DMS53 (cell line): ENCODE data around the gene PARVB.
"Not testable (repeated sequence)": the region's sequence is repeated elsewhere in the genome, so short reads cannot be mapped to it uniquely, and the experiment has no call there.

Experiments used
- DNase-seq: peaks from one replicate; lab custom pipeline; 2025; lab: John Stamatoyannopoulos, UW

Gene PARVB

DNA sequence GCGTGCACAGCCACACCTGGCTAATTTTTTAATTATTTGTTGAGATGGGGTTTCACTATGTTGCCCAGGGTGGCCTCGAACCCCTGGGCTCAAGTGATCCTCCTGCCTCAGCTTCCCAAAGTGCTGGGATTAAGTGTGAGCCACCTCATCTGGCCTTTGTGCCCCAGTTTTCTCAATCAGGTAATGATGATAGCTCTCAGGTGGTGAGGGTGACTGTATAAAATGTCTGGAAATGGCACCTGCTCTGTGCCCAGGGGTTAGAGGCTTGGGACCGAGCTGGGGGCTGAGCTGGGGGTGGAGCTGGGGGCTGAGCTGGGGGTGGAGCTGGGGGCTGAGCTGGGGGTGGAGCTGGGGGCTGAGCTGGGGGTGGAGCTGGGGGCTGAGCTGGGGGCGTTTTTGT, 32.5 kb downstream of the PARVB start:
- not testable (repeated sequence) for DNase-seq

DNA sequence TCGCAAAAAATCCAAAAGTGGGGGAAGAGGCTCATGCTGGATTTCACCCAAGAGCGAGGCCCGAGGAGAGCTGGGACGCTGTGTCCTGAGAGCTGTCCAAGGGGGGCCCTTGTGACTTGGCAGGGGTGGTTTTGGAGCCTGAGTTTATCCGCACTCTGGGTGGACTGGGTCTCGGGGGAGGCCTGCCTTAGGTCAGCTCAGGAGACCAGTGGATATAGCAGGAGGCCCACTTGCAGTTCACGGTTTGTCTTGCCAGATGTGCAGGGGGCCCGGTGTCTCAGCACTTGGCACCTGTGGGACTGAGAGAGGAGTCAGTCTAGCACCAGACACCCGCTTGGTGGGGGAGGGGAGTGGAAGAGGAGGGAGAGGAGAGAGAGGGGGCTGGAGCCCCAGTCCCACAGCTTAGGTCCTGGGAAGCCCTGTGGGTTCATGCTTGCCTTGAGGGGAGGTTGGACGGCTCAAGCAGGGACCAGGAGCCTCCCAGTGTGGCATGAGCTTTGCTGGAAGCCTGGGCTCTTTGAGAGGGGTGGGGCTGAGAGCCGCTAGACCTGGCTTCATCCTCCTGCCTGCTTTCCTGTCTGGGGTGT, 33.4 kb downstream of the PARVB start:
- DNase-seq = no peak

DNA sequence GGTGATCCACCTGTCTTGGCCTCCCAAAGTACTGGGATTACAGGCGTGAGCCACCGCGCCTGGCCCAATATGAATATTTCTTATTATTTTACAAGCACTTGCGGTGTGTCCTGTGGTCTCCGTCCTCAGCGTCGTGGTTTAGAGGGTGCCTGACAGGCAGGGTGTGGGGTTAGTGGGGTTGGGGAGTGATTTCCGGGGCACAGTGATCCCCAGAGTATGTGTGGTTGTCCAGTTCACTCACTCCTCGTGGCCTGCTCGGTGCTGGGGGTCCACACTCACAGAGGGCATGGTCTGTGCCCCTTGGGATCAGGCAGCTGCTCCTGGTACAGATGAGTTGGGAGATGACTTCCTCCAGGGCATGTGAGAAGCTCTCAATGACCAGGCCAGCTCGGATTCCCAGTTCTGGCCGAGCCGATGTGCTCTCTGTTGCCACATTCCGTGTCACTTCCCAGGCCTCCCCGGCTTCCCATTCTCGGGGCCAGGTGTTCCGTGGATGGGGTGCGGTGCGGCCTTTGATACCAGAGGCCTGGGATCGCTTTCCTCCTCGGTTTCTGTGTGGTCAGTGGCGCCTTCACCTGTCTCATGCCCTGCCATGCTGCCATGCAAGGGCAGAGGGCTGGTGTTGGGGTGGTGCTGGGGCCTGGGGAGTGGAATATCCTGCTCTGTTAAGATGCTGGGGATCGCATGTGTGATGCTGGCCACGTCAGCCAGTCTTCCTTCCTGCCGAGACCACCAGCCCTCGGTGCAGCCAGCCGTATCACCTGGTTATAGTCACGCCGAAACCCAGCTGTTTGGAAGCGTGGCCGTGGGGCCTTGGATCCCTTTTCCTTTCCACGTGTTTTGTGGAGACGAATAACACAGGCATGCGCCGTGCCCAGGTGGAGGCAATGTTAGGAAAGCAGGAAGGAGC, 39.6 kb downstream of the PARVB start:
- DNase-seq = no peak

DNA sequence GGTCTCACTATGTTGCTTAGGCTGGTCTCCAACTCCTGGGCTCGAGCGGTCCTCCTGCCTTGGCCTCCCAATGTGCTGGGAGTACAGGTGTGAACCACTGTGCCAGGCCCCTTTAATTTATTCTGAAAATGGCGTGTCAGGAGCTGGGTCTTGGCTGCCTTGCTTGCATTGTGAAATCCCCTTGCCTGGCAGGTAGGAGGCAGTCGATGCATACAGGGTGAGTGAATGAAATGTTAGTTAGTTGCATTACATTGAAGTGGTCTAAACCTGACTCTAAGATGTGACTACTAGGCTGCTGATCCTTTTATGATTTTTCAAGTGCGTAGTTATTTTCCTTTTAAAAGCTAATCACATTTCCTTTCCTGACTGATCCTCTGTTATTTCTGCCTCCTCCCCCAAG, 42.9 kb downstream of the PARVB start:
- DNase-seq = no peak

DNA sequence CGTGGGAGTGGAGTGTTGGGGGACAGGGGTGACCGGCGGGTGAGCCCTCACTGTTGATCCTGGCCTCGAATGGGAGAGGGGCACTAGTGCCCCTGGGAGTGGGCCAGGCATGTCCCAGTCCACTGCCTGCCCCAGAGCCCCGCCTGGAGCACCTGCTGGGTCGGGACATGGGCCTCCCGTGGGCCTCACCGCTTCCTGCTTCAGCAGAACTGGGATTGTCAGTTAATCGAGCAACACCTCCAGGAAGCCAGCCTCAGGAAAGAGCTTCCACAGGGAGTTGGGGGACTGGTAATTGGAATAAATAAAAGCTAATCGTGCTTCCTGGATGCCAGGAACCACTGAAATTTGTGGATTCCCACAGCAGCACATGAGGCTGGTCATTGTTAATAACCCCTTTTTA, 43.8 kb downstream of the PARVB start:
- DNase-seq = no peak

DNA sequence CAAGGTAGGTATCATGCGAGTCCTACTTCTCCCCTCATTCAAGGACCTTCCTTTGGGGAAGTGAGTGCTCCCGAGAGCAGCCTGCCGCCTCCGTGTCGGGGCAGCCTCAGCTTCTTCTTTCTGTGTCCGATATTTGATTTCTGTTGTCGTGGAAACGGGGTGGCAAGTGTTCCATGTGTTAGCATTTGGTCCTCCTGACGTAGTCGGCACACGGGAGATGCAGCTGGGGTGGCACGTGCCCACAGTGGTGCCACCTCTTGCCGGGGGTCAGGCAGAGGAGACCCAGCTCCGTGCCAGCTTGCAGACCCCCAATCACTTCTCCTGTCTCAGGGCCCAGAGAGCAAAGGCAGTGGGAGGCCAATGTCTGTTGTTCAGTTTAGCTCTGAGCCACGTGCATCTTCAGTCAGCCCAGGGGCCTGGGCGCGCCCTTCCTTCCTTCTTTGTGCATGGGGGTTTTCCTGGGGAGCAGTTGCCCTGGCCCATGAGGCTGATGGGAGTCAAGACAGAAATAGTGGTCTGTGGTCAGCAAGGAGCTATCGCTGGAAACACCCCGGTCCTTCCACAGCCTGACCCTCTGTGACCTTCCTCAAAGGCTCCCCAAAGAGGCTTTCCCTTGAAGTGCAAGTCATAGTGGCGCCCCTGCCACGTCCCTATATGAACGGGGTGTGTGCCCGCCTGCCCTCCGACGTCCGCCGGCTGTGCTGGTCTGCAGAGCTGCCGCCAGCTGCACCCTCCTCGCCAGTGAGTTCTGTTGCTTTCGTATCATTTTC, 44.5 kb downstream of the PARVB start:
- no peak for DNase-seq

DNA sequence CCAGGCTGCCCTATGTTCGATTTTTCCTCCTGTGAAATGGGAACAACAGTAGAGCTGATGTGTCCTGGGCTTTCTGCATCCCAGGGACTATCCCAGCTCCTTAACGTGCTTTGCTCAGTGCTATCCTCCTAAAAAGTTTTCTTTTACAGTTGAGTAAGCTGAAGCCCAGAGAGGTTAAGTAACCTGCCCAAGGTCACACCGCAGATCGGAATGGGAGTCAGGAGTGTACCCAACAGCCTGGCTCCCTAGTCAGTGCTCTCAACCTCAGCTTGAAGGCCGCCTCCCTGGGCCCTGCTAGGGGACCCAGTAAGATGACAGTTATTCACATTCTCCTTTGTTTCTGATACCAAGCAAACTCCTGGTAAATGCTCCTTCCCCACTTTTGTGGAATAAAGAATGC, 45.9 kb downstream of the PARVB start:
- no peak for DNase-seq

DNA sequence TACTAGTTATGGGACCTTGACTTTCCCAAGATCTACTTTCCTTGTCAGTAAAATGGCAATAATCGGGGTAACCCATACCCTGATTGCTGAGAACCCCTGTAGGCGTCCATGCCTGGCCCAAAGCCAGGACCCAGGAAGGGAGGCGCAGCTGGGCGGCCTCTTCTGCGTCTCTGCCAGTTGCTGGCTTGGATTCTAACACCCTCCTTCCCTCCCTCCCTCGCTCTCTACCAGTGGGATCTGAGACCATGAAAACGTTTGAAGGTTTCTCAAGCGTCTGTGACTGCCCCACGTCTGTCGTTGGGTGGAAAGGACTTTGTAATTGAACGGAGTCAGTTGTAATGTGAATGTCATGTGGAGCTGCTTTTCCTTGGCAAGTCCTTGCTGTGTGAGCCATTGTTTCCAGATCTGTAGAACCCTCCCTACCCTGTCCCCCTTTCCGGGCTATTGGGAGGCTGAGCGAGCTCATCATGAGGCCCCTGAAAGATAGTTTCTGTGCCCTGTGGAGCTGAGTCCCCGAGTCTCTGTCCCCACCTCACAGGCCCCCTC, 47.8 kb downstream of the PARVB start:
- DNase-seq = no peak

DNA sequence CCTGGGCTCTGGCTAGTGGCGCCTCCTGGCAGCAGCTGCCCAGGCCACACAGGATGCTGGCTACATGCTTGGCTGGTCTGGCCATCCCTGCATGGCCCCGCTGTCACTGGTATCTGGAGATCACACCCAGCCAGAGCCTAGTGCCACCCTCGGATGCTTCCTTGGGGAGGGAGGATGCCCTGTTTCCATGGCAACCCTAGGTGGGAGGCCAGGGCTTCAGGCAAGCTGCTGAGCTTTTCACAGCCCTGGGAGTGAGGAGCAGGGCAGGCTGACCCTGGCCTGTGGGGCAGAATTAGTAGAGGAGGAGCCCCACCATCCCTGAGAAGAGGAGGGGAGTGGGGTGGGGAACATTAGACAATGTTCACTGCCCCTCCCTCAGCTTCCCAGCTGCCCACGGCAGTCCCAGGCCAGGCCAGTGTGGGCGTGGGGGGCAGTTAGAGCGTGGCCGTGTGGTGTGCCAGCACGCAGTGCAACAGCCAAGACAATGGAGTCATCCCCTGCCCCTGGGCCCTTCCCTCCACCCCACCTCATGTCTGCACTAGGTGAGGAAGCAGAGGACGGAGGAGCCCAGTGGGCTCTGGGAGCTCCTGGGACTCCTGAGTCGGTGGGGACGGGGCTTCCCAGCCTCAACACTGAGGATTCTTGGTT, 50.4 kb downstream of the PARVB start:
- no peak for DNase-seq

DNA sequence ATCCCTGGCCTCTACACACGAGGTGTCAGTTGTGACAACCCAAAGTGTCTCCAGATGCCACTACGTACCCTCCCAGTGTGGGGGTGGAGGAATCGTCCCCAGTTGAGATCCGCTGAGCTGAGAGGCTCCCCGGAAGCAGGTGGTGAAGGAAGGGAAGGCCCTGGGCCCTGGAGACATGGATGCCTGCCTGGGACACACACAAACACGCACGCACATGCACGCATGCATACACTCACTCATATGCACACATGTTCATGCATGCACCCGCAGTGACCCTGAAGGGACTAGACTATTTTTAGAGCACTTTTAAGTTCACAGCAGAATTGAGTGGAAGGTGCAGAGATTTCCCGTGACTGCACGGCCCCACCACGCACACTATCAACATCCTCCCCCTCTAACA, 50.9 kb downstream of the PARVB start:
- DNase-seq = no peak

DNA sequence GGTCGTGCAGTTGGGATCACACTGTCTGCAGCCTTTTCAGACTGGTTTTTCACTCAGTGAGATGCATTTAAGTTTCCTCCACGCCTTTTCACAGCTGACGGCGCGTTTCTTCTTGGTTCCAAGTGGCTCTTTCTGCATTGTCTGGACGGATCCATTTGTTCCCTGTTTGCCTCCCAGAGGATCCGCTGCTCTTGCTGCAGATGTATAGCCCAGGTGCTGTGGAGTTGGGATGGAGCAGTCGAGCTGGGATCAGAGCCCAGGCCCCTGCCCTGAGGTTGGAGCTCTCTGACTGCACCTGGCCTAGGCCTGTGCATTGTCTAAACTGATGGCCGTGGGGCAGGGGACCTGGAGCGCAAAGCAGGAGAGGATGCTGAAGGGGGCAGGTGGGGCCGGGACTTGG, 51.6 kb downstream of the PARVB start:
- DNase-seq = no peak

DNA sequence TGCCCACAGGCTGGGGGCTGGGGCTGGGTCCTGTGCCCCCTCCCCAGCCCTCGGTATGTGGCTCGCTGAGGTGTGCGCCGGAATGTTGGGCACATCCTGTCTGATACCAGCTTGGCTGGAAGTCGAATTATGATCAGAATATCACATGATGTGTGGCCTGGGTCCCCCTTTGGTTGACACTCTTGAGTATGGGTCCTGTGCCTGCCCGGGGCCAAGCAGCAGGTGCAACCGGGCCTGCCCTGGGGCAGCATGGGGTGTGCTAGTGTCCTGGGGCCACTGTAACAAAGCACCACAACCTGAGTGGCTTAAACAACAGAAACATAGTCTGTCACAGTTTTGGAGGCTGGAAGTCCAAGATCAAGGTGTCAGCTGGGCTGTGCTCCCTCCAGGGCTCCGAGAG, 52.7 kb downstream of the PARVB start:
- DNase-seq = no peak

DNA sequence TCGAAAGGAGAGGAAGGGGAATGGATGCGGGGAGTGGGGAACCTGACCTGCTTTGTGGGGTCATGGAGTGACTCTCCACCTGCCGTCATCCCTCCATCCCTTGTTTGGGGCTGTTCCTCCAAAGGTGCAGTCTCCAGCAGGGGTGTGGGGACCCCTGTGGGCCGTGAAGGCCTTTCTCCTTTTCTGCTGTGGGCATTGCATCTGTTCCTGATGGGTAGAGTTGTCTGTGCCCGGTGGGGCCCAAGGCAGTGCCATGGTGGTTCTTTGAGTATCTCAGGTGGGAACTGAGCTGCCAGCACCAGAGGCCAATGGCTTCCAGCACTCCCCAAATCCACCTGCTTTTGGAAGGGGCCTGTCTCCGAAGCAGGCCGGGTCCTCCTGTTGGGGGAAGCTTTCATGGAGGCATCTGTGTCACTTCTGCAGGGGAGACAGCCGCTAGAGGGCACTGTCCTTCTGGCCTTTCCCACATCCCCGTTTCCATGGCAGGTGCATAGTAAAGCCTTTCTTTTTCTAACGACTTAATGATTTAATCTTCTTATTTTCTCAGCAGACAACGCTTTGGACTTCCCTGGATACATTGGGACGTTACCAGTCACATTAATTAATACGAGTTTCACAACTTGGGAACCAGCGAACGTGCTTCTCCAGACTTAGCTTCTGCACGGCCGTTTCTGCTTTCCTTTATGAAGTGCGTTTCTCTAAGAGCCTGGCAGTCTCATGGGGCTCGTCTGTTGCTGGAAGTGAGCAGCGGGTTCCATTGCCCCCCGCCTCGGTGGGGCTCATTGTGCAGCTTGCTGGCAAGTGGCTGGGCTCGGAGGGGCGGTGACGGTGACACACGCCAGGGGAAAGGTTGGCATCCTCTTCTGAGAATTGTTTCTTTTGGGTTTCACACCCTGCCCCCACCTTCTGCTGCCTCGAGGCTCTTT, 57.1 kb downstream of the PARVB start:
- DNase-seq = peak; percentile 76

DNA sequence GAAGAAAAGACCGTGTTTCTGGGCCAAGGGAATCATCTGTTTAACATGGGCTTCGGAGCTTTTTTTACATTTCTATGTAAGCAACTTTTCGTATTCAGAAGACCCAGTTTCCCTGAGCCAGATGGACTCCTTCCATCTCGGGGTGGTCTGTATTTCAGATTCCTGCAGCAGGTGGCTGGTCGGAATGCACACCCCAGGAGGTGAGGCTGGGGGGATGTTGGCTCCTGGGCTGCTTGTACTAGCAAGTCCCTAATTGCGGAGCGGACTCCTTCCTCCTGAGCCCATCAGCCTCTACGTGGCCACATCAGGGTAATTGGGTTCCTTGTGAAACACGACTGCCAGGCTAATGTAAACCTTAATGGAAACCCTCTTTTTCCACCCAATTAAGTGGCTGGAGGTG, 58.7 kb downstream of the PARVB start:
- no peak for DNase-seq

DNA sequence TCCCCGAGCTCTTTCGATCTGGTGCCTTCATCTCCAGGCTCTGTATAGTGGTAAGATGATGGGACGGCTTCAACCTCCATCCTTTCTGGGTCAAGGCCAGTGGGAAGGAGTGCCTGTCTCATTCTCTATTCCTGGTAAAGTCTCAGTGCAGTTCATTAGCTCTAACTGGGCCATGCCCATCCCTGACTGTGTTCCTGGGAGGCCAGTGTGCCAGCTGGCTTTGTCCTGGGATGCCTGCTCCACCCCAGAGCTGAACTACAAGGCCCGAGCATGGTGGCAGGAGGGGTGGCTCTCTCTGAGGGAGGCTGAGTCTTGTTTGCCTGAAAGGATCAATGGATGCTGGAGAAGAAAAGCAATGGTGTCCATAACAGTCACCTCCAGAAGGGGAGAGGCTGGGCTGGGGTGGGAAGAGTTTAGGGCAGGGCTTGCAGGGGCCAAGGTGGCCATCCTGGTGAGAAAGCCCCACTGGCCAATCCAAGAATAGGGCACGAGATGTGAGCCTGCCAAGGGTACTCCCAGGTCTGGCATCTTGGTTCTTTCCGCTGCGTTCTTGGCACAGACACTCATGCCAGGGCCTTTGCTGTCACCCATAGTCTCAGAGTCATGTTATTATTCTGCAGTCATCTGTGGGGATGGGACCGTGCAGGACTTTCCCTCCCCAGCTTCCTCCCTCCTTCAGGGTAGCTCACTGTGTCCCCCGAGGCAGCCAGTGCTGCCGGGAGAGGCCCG, 60.1 kb downstream of the PARVB start:
- no peak for DNase-seq

DNA sequence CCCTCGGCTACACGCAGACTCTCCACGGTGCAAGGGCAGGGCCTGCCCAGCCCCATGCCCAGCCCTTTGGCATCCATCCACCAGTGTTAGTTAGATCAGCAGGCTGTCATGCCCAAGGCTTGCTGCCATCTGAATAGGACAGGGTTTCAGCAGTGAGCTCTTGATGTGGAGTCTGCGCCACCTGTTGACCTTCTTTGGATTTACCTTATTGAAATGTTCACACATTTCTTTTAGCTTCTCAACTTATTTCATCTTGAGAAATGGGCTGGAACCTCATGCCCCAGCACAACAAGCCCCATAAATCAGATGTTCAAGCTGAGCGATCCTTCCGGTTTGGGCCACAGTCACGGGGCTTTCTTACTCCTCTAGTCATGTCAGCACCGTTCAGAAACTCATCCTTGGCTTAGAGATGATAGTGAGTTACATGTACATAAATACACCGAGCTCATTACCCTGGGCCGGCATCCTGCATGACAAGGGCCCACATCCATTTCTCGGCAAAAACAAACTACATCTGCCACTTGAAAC, 61.7 kb downstream of the PARVB start:
- peak; percentile 85 for DNase-seq

DNA sequence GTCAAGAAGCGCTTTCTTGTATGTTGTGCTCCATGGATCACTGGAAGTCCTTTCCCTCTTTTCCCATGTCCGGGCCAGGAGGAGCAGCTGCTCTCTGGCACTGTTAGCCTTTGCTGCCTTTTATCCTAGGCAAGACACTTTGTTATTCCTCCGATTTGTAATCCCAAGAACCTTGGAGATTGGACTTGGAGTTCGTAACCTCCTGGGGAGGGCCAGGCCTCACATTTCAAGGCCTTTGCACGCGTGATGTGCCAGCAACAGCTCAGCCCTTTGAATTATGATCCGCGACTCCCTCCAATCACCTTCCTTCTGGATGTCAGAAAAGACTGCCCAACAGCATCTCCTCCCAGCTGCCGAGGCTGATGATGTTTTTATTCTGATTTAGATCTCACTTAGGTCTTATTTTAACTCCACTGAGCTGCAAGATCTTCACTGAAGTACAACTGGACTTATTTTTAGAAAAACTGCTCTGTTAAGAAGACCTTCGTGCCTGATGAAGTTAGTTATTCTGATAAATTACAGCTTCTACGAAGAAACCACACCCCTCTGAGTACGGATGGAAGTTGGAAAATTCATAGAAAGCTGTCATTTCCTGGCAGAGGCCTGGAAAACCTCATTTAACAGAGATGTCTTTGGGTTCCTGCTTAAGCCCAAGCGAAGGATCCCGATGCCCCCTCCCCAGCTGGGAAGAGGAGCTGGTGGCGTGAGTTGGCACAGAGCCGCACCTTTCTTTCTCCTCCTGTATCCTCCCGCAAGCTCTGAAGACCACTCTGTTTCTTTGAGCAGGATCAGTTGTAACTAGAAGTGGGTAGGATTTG, 62.4 kb downstream of the PARVB start:
- DNase-seq = no peak

DNA sequence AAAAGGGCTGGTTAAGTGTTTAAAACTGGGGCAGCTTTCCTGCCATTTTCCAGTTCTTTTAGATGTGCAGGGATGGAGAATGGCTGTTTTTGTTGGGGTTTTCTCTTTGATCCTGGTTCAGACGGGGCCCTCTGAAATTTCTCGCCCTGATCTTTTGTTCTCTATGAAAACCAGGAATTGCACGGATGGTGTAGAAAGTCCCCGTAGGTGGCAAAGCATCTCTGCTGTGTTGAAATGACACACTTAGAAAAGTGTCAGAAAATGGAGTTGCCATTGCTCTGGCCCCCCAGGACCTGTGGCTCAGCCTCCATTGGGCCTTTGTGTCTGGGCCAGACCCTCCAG, 63.0 kb downstream of the PARVB start:
- no peak for DNase-seq

DNA sequence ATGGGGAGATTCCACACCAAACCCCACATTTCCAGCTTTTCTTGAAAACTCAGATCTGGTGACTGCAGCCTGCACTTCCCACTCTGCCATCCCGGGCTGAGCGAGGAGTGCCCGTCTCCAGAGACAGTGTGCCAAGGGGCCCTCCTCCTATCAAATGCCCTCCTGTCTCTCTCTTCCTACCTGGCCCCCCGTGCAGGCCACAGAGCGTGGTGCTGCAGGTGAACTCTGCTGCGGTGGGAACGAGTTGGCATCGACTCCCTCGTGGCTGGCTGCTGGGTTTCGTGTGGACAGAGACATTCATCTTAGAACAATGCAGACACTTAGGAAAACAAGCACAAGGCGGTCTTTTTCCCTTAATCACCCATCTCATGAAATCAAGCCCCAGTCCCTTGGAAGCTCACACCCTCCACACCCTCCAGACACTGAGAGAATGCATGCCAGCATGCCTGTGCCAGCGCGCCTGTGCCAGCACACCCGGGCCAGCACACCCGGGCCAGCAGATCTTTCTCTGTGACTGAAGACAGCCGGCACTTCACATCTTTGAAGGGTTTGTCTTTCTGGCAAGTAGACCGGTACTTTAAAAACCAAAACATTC, 65.0 kb downstream of the PARVB start:
- DNase-seq = no peak
